GM06990 (cell line): Measurements from ENCODE around the gene CERS3.

Experiments
- DNase-seq: peaks from one replicate; pipeline ENCODE4 v3.0.0-alpha.2; 2011; ENCODE audit not compliant: insufficient read length; ENCODE audit errors: extremely low read depth
- H3K27me3 ChIP-seq: replicated peaks from 2 replicates; pipeline ENCODE4 v1.6.0; 2011; ENCODE audit warnings: low read length; ENCODE audit not compliant: control insufficient read depth, insufficient read depth
- H3K36me3 ChIP-seq: 2 replicates; pipeline ENCODE4 v1.5.1; 2011; ENCODE audit warnings: low read length; ENCODE audit not compliant: control insufficient read depth, insufficient read depth
- H3K4me3 ChIP-seq: replicated peaks from 2 replicates; pipeline ENCODE4 v1.5.1; 2011; ENCODE audit warnings: low read depth, mild to moderate bottlenecking, control low read depth, low read length
- CTCF ChIP-seq: IDR thresholded peaks from 2 replicates; pipeline ENCODE4 v1.5.1; 2011; ENCODE audit warnings: low read length, control low read depth, mild to moderate bottlenecking, inconsistent platforms; ENCODE audit not compliant: insufficient read depth, poor library complexity, severe bottlenecking

The CERS3 gene

GRCh38 chr15:100430411-100430810 is 98.3 kb downstream of the CERS3 start:
- no peak for TF ChIP-seq CTCF
- H3K27me3 ChIP-seq, result no peaks in the 10 kb centered on the region
- no peak overlapping the region for H3K4me3 ChIP-seq
- DNase-seq, result no peak
- H3K36me3 ChIP-seq, result no peaks in the 10 kb centered on the region

DNA sequence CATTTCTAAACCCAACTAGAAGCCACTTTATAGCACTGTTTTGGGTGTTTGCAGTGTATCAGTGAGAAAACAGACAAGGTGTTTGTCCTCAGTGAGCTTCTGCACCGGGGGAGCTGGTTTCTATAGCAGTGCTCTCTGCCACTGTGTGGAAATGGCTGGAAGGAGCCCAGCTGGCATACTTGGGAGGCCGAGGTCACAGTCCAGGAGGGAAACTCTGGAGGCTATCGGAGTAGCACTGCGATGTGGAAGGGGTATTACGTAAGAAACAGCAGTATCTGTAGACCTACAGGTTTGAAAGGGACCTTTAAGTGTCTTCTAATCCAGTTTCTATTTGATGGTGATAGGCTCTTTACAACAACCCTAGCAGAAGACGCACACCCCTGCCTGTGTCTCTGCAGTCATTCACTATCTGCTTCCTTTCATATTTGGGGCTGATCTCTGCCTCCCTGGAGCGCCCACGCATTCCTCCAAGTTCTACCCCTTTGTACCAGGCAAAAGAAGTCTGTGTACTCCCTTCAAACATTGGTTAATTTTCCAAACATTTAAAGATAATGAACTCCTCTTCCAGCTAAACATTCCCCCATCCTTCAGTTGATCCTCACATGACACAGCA is 99.5 kb downstream of the CERS3 start:
- H3K27me3 ChIP-seq, result no peaks in the 10 kb centered on the region
- no peak for TF ChIP-seq CTCF
- no peak for DNase-seq
- no peak overlapping the region for H3K4me3 ChIP-seq
- H3K36me3 ChIP-seq, result no peaks in the 10 kb centered on the region

- TF ChIP-seq CTCF, result no peak
- no peaks in the 10 kb centered on the region for H3K27me3 ChIP-seq
- H3K4me3 ChIP-seq, result no peak overlapping the region
- no peak for DNase-seq
- no peaks in the 10 kb centered on the region for H3K36me3 ChIP-seq
Measured at GRCh38 chr15:100426937-100427336, 101.8 kb downstream of the CERS3 start.

- no peak for DNase-seq
Measured at GRCh38 chr15:100405179-100405578, 123.6 kb downstream of the CERS3 start.

GRCh38 chr15:100400996-100401395 is 127.8 kb downstream of the CERS3 start:
- Histone ChIP-seq H3K27me3 (no peaks in the 10 kb centered on the region), H3K4me3 (no peak overlapping the region), H3K36me3 (no peaks in the 10 kb centered on the region)
- no peak for TF ChIP-seq CTCF
- DNase-seq, result no peak

More at GRCh38 chr15:100405179-100405578, 123.6 kb downstream of the CERS3 start:
- no peak for TF ChIP-seq CTCF
- Histone ChIP-seq H3K4me3 (no peak overlapping the region), H3K27me3 (no peaks in the 10 kb centered on the region), H3K36me3 (no peaks in the 10 kb centered on the region)

- H3K4me3 ChIP-seq, result no peak overlapping the region
- no peaks in the 10 kb centered on the region for H3K27me3 ChIP-seq
- no peak for TF ChIP-seq CTCF
- no peaks in the 10 kb centered on the region for H3K36me3 ChIP-seq
- DNase-seq, result no peak
Measured at GRCh38 chr15:100394736-100395440, 133.9 kb downstream of the CERS3 start.
